Limb (tissue), 2 donors: ENCODE data around the gene TMEM141.
"Not testable (repeated sequence)": the region's sequence is repeated elsewhere in the genome, so short reads cannot be mapped to it uniquely, and the experiment has no call there.

Experiments
- DNase-seq, 2 donors: peaks; one replicate each; pipeline ENCODE4 v3.0.0-alpha.2; 2016; ENCODE audit errors: extremely low spot score in 2 of 2

Gene TMEM141

GRCh38 chr9:136773386-136774044 lies 17.6 kb upstream of the TMEM141 start:
- no peak for DNase-seq

- DNase-seq = no peak
Measured at GRCh38 chr9:136774416-136775045, 16.6 kb upstream of the TMEM141 start.

GRCh38 chr9:136775191-136775590 lies 16.0 kb upstream of the TMEM141 start:
- DNase-seq = no peak

- DNase-seq = no peak
Measured at GRCh38 chr9:136776947-136777346, 14.2 kb upstream of the TMEM141 start.

GRCh38 chr9:136777359-136777758 lies 13.8 kb upstream of the TMEM141 start:
- DNase-seq = no peak

- no peak for DNase-seq
Measured at GRCh38 chr9:136779808-136780207, 11.3 kb upstream of the TMEM141 start.

GRCh38 chr9:136782452-136782851 lies 8.7 kb upstream of the TMEM141 start:
- DNase-seq = no peak

- DNase-seq = no peak
Measured at GRCh38 chr9:136784249-136784996, 6.7 kb upstream of the TMEM141 start.

- DNase-seq = no peak
Measured at GRCh38 chr9:136784997-136785361, 6.2 kb upstream of the TMEM141 start.

- DNase-seq = not testable (repeated sequence)
Measured at GRCh38 chr9:136785565-136786355, 5.4 kb upstream of the TMEM141 start.

- DNase-seq = no peak
Measured at GRCh38 chr9:136786451-136786850, 4.7 kb upstream of the TMEM141 start.

- DNase-seq = not testable (repeated sequence)
Measured at GRCh38 chr9:136786983-136787382, 4.2 kb upstream of the TMEM141 start.

- peak; percentile 79 to 82 for DNase-seq
Measured at GRCh38 chr9:136787690-136788400, 3.3 kb upstream of the TMEM141 start.

- not testable (repeated sequence) for DNase-seq
Measured at GRCh38 chr9:136788644-136789522, 2.3 kb upstream of the TMEM141 start.

- DNase-seq = no peak
Measured at GRCh38 chr9:136789523-136789937, 1.6 kb upstream of the TMEM141 start.

GRCh38 chr9:136791516-136792276 lies 552 bp downstream of the TMEM141 start:
- peak in 1 of 2 donors; percentile 73 for DNase-seq

- no peak for DNase-seq
Measured at GRCh38 chr9:136792321-136793085, 1.4 kb downstream of the TMEM141 start.

- DNase-seq = no peak
Measured at GRCh38 chr9:136793086-136793946, 2.2 kb downstream of the TMEM141 start.
